ENCODE data around the gene CAPN15.

GRCh38 chr16:575354-576196, 48.1 kb downstream of the CAPN15 start:
- no peak for TF ChIP-seq CTCF (IDR thresholded peaks at IDR 0.05)
- no peak for TF ChIP-seq POLR2A (IDR thresholded peaks at IDR 0.05)

All from testis (tissue), 2 donors.